ENCODE measurements around the gene CACNA1S.

Gene CACNA1S

GRCh38 chr1:201145816-201146215, 33.6 kb upstream of the CACNA1S start:
- peaks cover 22% of the 10 kb centered on the region for H3K36me3 ChIP-seq (ENCODE audit: control insufficient read depth, insufficient read depth, low read length)
- DNase-seq (ENCODE audit: extremely low read depth, insufficient read length): no peak
- H3K4me3 ChIP-seq (replicated peaks; ENCODE audit: low read depth, low read length): no peak overlapping the region
- no peaks in the 10 kb centered on the region for H3K27me3 ChIP-seq (replicated peaks; ENCODE audit: control insufficient read depth, insufficient read depth, low read length)
- TF ChIP-seq CTCF (IDR thresholded peaks at IDR 0.05; ENCODE audit: insufficient read depth, low read length, poor library complexity, severe bottlenecking): no peak

GRCh38 chr1:201145132-201145531, 32.9 kb upstream of the CACNA1S start:
- TF ChIP-seq CTCF (IDR thresholded peaks at IDR 0.05; ENCODE audit: insufficient read depth, low read length, poor library complexity, severe bottlenecking): no peak
- no peaks in the 10 kb centered on the region for H3K27me3 ChIP-seq (replicated peaks; ENCODE audit: control insufficient read depth, insufficient read depth, low read length)
- peaks cover 24% of the 10 kb centered on the region for H3K36me3 ChIP-seq (ENCODE audit: control insufficient read depth, insufficient read depth, low read length)
- no peak for DNase-seq (ENCODE audit: extremely low read depth, insufficient read length)
- H3K4me3 ChIP-seq (replicated peaks; ENCODE audit: low read depth, low read length): no peak overlapping the region

GRCh38 chr1:201144701-201145100, 32.5 kb upstream of the CACNA1S start:
- H3K27me3 ChIP-seq (replicated peaks; ENCODE audit: control insufficient read depth, insufficient read depth, low read length): no peaks in the 10 kb centered on the region
- TF ChIP-seq CTCF (IDR thresholded peaks at IDR 0.05; ENCODE audit: insufficient read depth, low read length, poor library complexity, severe bottlenecking): no peak
- no peak for DNase-seq (ENCODE audit: extremely low read depth, insufficient read length)

GRCh38 chr1:201143726-201144635, 31.8 kb upstream of the CACNA1S start:
- Histone ChIP-seq H3K4me3 (replicated peaks; ENCODE audit: low read depth, low read length) (no peak overlapping the region), H3K27me3 (replicated peaks; ENCODE audit: control insufficient read depth, insufficient read depth, low read length) (no peaks in the 10 kb centered on the region), H3K36me3 (ENCODE audit: control insufficient read depth, insufficient read depth, low read length) (peaks cover 25% of the 10 kb centered on the region)
- no peak for DNase-seq (ENCODE audit: extremely low read depth, insufficient read length)
- no peak for TF ChIP-seq CTCF (IDR thresholded peaks at IDR 0.05; ENCODE audit: insufficient read depth, low read length, poor library complexity, severe bottlenecking)

More at GRCh38 chr1:201144701-201145100, 32.5 kb upstream of the CACNA1S start:
- peaks cover 24% of the 10 kb centered on the region for H3K36me3 ChIP-seq (ENCODE audit: control insufficient read depth, insufficient read depth, low read length)
- no peak overlapping the region for H3K4me3 ChIP-seq (replicated peaks; ENCODE audit: low read depth, low read length)

- TF ChIP-seq CTCF (IDR thresholded peaks at IDR 0.05; ENCODE audit: insufficient read depth, low read length, poor library complexity, severe bottlenecking): no peak
- H3K4me3 ChIP-seq (replicated peaks; ENCODE audit: low read depth, low read length): no peak overlapping the region
- no peaks in the 10 kb centered on the region for H3K27me3 ChIP-seq (replicated peaks; ENCODE audit: control insufficient read depth, insufficient read depth, low read length)
- DNase-seq (ENCODE audit: extremely low read depth, insufficient read length): no peak
- H3K36me3 ChIP-seq (ENCODE audit: control insufficient read depth, insufficient read depth, low read length): peaks cover 25% of the 10 kb centered on the region
Measured at GRCh38 chr1:201142849-201143725, 30.9 kb upstream of the CACNA1S start.

All from GM06990 (cell line).